Transverse colon (tissue), 4 donors: ENCODE measurements around the gene SMIM10L2A.

Experiments
- CTCF ChIP-seq, 5 experiments: fragments of 200-600 bp in 3 of 5; fragments of 450-650 bp in 2 of 5; sonication (generic) in 3 of 5; IDR thresholded peaks; 1 replicate in 2 of 5; 2 replicates in 3 of 5; pipeline ENCODE4 v1.5.1; 2016 to 2017; ENCODE audit warnings: antibody characterized with exemption in 5 of 5, inconsistent platforms in 3 of 5, mild to moderate bottlenecking in 2 of 5, moderate library complexity in 1 of 5
- EP300 ChIP-seq: sonication (generic); formaldehyde crosslinking; IDR thresholded peaks from one replicate; pipeline ENCODE4 v1.6.1; 2017; ENCODE audit warnings: antibody characterized with exemption, low read depth
- POLR2AphosphoS5 ChIP-seq, 3 donors: sonication (generic); formaldehyde crosslinking; IDR thresholded peaks; one replicate each; pipeline ENCODE4 v1.6.1; 2016; ENCODE audit warnings: antibody characterized with exemption in 3 of 3

DNA sequence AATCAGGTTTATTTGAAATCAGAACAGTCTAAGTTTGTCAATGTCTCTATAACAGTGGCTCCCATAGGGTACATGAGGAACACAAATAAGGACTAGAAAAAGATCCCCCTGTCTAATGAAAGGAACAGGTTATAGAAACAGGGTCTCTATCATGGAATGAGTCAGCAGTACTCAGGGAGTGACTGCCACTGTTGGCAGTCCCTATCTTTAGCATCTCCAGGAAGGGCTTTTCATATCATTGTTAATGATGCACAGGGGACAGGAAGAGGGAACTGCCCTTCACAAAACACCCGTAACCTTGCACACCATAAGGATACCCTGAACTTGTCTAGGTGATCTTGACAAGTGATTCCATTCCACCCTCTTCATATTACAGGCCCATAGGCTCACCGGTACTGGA lies 38.5 kb upstream of the SMIM10L2A start:
- TF ChIP-seq POLR2AphosphoS5 (IDR thresholded peaks at IDR 0.05) (no peak), CTCF (IDR thresholded peaks at IDR 0.05) (no peak), EP300 (no peak)
